Dendritic cell treated with granulocyte-macrophage colony-stimulating factor and Interleukin-4, amounts not matched to agents 40 ng/mL and 50 ng/mL, for 4 days (primary cell): Measurements from ENCODE around the gene PAEP.
"Not testable (repeated sequence)": the region's sequence is repeated elsewhere in the genome, so short reads cannot be mapped to it uniquely, and the experiment has no call there.

ENCODE experiments used
- H3K27ac Mint-ChIP-seq: one replicate; pipeline ENCODE4 v1.8.0; 2022; ENCODE audit warnings: mild to moderate bottlenecking, mixed read lengths
- H3K27me3 Mint-ChIP-seq: one replicate; pipeline ENCODE4 v1.8.0; 2022; ENCODE audit warnings: mild to moderate bottlenecking, mixed read lengths
- H3K36me3 Mint-ChIP-seq: one replicate; pipeline ENCODE4 v1.8.0; 2022; ENCODE audit warnings: low read depth, mixed read lengths
- H3K4me1 Mint-ChIP-seq: one replicate; pipeline ENCODE4 v1.8.0; 2022; ENCODE audit warnings: low read depth, mixed read lengths
- H3K4me3 Mint-ChIP-seq: one replicate; pipeline ENCODE4 v1.8.0; 2022; ENCODE audit warnings: mild to moderate bottlenecking, moderate library complexity, mixed read lengths
- H3K9me3 Mint-ChIP-seq: one replicate; pipeline ENCODE4 v1.8.0; 2022; ENCODE audit warnings: mixed read lengths
- intact Hi-C: fragments of 100-400 bp; cut with micrococcal nuclease; formaldehyde crosslinking; loops from one replicate; pipeline ENCODE4 v1.15.0; 2022

The PAEP gene

GRCh38 chr9:135561391-135562234, at the start of gene PAEP:
TSS of gene PAEP (plus strand) at chr9:135561756.
- Mint-ChIP-seq H3K4me3 (no peak within 1 kb of the TSS), H3K4me1 (no peaks in the 10 kb centered on the region), H3K27me3 (peaks cover 7% of the 10 kb centered on the region), H3K27ac (no peak within 1 kb of the TSS), H3K9me3 (no peaks in the 10 kb centered on the region), H3K36me3 (no peaks in the 10 kb centered on the region)
- intact Hi-C loops = no loop called here

GRCh38 chr9:135512241-135512603, 49.3 kb upstream of the PAEP start:
- Mint-ChIP-seq H3K9me3 (peaks cover 13% of the 10 kb centered on the region), H3K27ac (no peak overlapping the region), H3K4me1 (no peaks in the 10 kb centered on the region), H3K4me3 (no peak overlapping the region), H3K27me3 (peaks cover 19% of the 10 kb centered on the region), H3K36me3 (no peaks in the 10 kb centered on the region)
- intact Hi-C loops = no loop called here

GRCh38 chr9:135512904-135513303, 48.7 kb upstream of the PAEP start:
- H3K4me1 Mint-ChIP-seq = no peaks in the 10 kb centered on the region
- H3K9me3 Mint-ChIP-seq = peaks cover 13% of the 10 kb centered on the region
- H3K4me3 Mint-ChIP-seq = no peak overlapping the region
- peaks cover 23% of the 10 kb centered on the region for H3K27me3 Mint-ChIP-seq
- intact Hi-C loops = no loop called here
- H3K27ac Mint-ChIP-seq = no peak overlapping the region
- H3K36me3 Mint-ChIP-seq = no peaks in the 10 kb centered on the region

GRCh38 chr9:135513351-135513846, 48.2 kb upstream of the PAEP start:
- no peak overlapping the region for H3K4me3 Mint-ChIP-seq

GRCh38 chr9:135513906-135514305, 47.6 kb upstream of the PAEP start:
- H3K36me3 Mint-ChIP-seq, H3K4me1 Mint-ChIP-seq, H3K4me3 Mint-ChIP-seq, H3K27ac Mint-ChIP-seq, H3K9me3 Mint-ChIP-seq, intact Hi-C loops: not testable (repeated sequence)
- peaks cover 27% of the 10 kb centered on the region for H3K27me3 Mint-ChIP-seq

More at GRCh38 chr9:135513351-135513846, 48.2 kb upstream of the PAEP start:
- Mint-ChIP-seq H3K36me3 (no peaks in the 10 kb centered on the region), H3K27ac (no peak overlapping the region), H3K27me3 (peaks cover 25% of the 10 kb centered on the region), H3K4me1 (no peaks in the 10 kb centered on the region), H3K9me3 (peaks cover 13% of the 10 kb centered on the region)
- intact Hi-C loops = no loop called here

GRCh38 chr9:135514342-135515082, 47.0 kb upstream of the PAEP start:
- H3K4me3 Mint-ChIP-seq = no peak overlapping the region
- H3K4me1 Mint-ChIP-seq = no peaks in the 10 kb centered on the region
- intact Hi-C loops = no loop called here
- peaks cover 32% of the 10 kb centered on the region for H3K27me3 Mint-ChIP-seq
- H3K27ac Mint-ChIP-seq = no peak overlapping the region
- no peaks in the 10 kb centered on the region for H3K36me3 Mint-ChIP-seq
- H3K9me3 Mint-ChIP-seq = peaks cover 2% of the 10 kb centered on the region

- Mint-ChIP-seq H3K27ac (no peak overlapping the region), H3K27me3 (peaks cover 36% of the 10 kb centered on the region), H3K4me1 (no peaks in the 10 kb centered on the region), H3K4me3 (no peak overlapping the region), H3K9me3 (no peaks in the 10 kb centered on the region), H3K36me3 (no peaks in the 10 kb centered on the region)
- intact Hi-C loops = no loop called here
These were observed 46.2 kb upstream of the PAEP start for GRCh38 chr9:135515083-135515951.

- intact Hi-C loops = no loop called here
- Mint-ChIP-seq H3K27me3 (peaks cover 39% of the 10 kb centered on the region), H3K36me3 (no peaks in the 10 kb centered on the region), H3K27ac (no peak overlapping the region), H3K4me1 (no peaks in the 10 kb centered on the region), H3K9me3 (no peaks in the 10 kb centered on the region), H3K4me3 (no peak overlapping the region)
These were observed 45.3 kb upstream of the PAEP start for GRCh38 chr9:135516132-135516860.

- intact Hi-C loops = no loop called here
- Mint-ChIP-seq H3K9me3 (no peaks in the 10 kb centered on the region), H3K36me3 (no peaks in the 10 kb centered on the region), H3K4me1 (no peaks in the 10 kb centered on the region), H3K27me3 (peaks cover 35% of the 10 kb centered on the region), H3K27ac (no peak overlapping the region), H3K4me3 (no peak overlapping the region)
These were observed 44.1 kb upstream of the PAEP start for GRCh38 chr9:135517407-135517822.

- intact Hi-C loops = no loop called here
- peaks cover 30% of the 10 kb centered on the region for H3K27me3 Mint-ChIP-seq
- no peaks in the 10 kb centered on the region for H3K9me3 Mint-ChIP-seq
- no peaks in the 10 kb centered on the region for H3K4me1 Mint-ChIP-seq
- H3K36me3 Mint-ChIP-seq = no peaks in the 10 kb centered on the region
- no peak overlapping the region for H3K4me3 Mint-ChIP-seq
- H3K27ac Mint-ChIP-seq = no peak overlapping the region
These were observed 42.2 kb upstream of the PAEP start for GRCh38 chr9:135519179-135519971.

- intact Hi-C loops = no loop called here
- Mint-ChIP-seq H3K4me3 (no peak within 1 kb of the TSS), H3K27ac (no peak within 1 kb of the TSS), H3K9me3 (no peaks in the 10 kb centered on the region), H3K36me3 (no peaks in the 10 kb centered on the region), H3K27me3 (peaks cover 24% of the 10 kb centered on the region), H3K4me1 (no peaks in the 10 kb centered on the region)
These were observed 40.5 kb upstream of the PAEP start, which contains the start of gene LCN1 for GRCh38 chr9:135520916-135521607. TSS of gene LCN1 (plus strand) at chr9:135521440. CDS start at chr9:135521498, 58 bp downstream.

- no peaks in the 10 kb centered on the region for H3K36me3 Mint-ChIP-seq
- no peak overlapping the region for H3K27ac Mint-ChIP-seq
- no peaks in the 10 kb centered on the region for H3K9me3 Mint-ChIP-seq
- no peaks in the 10 kb centered on the region for H3K4me1 Mint-ChIP-seq
- intact Hi-C loops = no loop called here
- no peak overlapping the region for H3K4me3 Mint-ChIP-seq
- H3K27me3 Mint-ChIP-seq = peaks cover 24% of the 10 kb centered on the region
These were observed 39.9 kb upstream of the PAEP start for GRCh38 chr9:135521608-135522095.
